ENCODE results near the gene SERP2.

SERP2 gene

GRCh38 chr13:44435142-44435918 is 61.7 kb downstream of the SERP2 start:
- DNase-seq (ENCODE audit: low spot score): peak; percentile 93

- DNase-seq (ENCODE audit: low spot score): no peak
Measured at GRCh38 chr13:44435919-44436510, 62.4 kb downstream of the SERP2 start.

GRCh38 chr13:44436589-44437337 is 63.1 kb downstream of the SERP2 start:
- DNase-seq (ENCODE audit: low spot score): peak; percentile 92

- DNase-seq (ENCODE audit: low spot score): no peak
Measured at GRCh38 chr13:44437356-44438233, 64.0 kb downstream of the SERP2 start.

- DNase-seq (ENCODE audit: low spot score): no peak
Measured at GRCh38 chr13:44438234-44438579, 64.6 kb downstream of the SERP2 start.

- DNase-seq (ENCODE audit: low spot score): no peak
Measured at GRCh38 chr13:44439452-44440024, 65.9 kb downstream of the SERP2 start.

GRCh38 chr13:44440046-44440608 is 66.5 kb downstream of the SERP2 start:
- no peak for DNase-seq (ENCODE audit: low spot score)
